Hepatocyte (in vitro differentiated cells): ENCODE results near the gene CRISPLD2. TPM values are rescaled to one million over a fixed set of nuclear protein-coding genes. Genes with fewer than 3 reads are reported as not detected.

Experiments
- DNase-seq: peaks from one replicate; pipeline ENCODE4 v3.0.0-alpha.2; 2016; ENCODE audit warnings: low spot score
- H2AFZ ChIP-seq: fragments of 200-600 bp; sonication (generic); 2 replicates; pipeline ENCODE4 v1.6.0; 2016; ENCODE audit warnings: antibody characterized with exemption, mild to moderate bottlenecking
- H3K27ac ChIP-seq: fragments of 200-600 bp; sonication (generic); 2 replicates; pipeline ENCODE4 v1.5.1; 2016; ENCODE audit warnings: mild to moderate bottlenecking
- H3K27me3 ChIP-seq: fragments of 200-600 bp; sonication (generic); 2 replicates; pipeline ENCODE4 v1.6.1; 2016
- H3K36me3 ChIP-seq: fragments of 200-600 bp; sonication (generic); replicated peaks from 2 replicates; pipeline ENCODE4 v1.5.1; 2016; ENCODE audit warnings: low read depth; ENCODE audit not compliant: insufficient read depth
- H3K4me1 ChIP-seq: fragments of 200-600 bp; sonication (generic); 2 replicates; pipeline ENCODE4 v1.5.1; 2016; ENCODE audit warnings: mild to moderate bottlenecking, moderate library complexity; ENCODE audit not compliant: insufficient read depth
- H3K4me2 ChIP-seq: fragments of 200-600 bp; sonication (generic); 2 replicates; pipeline ENCODE4 v1.6.0; 2016
- H3K4me3 ChIP-seq: fragments of 200-600 bp; sonication (generic); 2 replicates; pipeline ENCODE4 v1.5.1; 2016; ENCODE audit warnings: mild to moderate bottlenecking
- H3K79me2 ChIP-seq: fragments of 200-600 bp; sonication (generic); 2 replicates; pipeline ENCODE4 v1.6.0; 2017; ENCODE audit warnings: mild to moderate bottlenecking
- H3K9me2 ChIP-seq: fragments of 200-600 bp; sonication (generic); replicated peaks from 2 replicates; pipeline ENCODE4 v1.6.0; 2017; ENCODE audit warnings: mild to moderate bottlenecking; ENCODE audit not compliant: insufficient read depth
- H3K9me3 ChIP-seq: fragments of 200-600 bp; sonication (generic); 2 replicates; pipeline ENCODE4 v1.5.1; 2016; ENCODE audit warnings: low read depth, mild to moderate bottlenecking
- H4K20me1 ChIP-seq: fragments of 200-600 bp; sonication (generic); 2 replicates; pipeline ENCODE4 v1.6.0; 2016; ENCODE audit warnings: mild to moderate bottlenecking; ENCODE audit not compliant: insufficient read depth, poor library complexity, severe bottlenecking
- EZH2 ChIP-seq: fragments of 200-600 bp; sonication (generic); IDR thresholded peaks from 2 replicates; pipeline ENCODE4 v1.6.1; 2016; ENCODE audit warnings: antibody characterized with exemption, mild to moderate bottlenecking, borderline replicate concordance
- EZH2phosphoT487 ChIP-seq: fragments of 200-600 bp; sonication (generic); IDR thresholded peaks from one replicate; pipeline ENCODE4 v1.6.1; 2018; ENCODE audit warnings: antibody characterized with exemption, mild to moderate bottlenecking, low read depth, moderate library complexity; ENCODE audit not compliant: unreplicated experiment, severe bottlenecking
- WGBS: methylation state at CpG from one replicate; pipeline ENCODE4 v1.1.6; 2016; ENCODE audit warnings: low lambda C conversion rate; ENCODE audit errors: missing lambda C conversion rate; 5-methylcytosine and 5-hydroxymethylcytosine counted together
- polyA plus RNA-seq: library from polyadenylated mRNA; unstranded; fragments of >200 nt; fragmentation: Nextera tagmentation; extraction: Ambion mirVana; gene quantifications from 2 replicates; pipeline ENCODE4 v1.2.1, GENCODE V29; 2016
- total RNA-seq: library from RNA; depleted of rRNA; stranded (reverse); fragments of >200 nt; gene quantifications from 2 replicates; pipeline ENCODE4 v1.2.3, GENCODE V29; 2014
- TF ChIP-seq, protein P1 (sequence below): fragments of 200-600 bp; sonication (generic); IDR thresholded peaks from 2 replicates; pipeline ENCODE4 v1.5.1; 2016; ENCODE audit warnings: antibody characterized with exemption, mild to moderate bottlenecking; ENCODE audit not compliant: poor library complexity

CRISPLD2 gene
- total and polyA plus RNA-seq, 2 experiments from 2014 or later = 281 to 315 TPM

DNA sequence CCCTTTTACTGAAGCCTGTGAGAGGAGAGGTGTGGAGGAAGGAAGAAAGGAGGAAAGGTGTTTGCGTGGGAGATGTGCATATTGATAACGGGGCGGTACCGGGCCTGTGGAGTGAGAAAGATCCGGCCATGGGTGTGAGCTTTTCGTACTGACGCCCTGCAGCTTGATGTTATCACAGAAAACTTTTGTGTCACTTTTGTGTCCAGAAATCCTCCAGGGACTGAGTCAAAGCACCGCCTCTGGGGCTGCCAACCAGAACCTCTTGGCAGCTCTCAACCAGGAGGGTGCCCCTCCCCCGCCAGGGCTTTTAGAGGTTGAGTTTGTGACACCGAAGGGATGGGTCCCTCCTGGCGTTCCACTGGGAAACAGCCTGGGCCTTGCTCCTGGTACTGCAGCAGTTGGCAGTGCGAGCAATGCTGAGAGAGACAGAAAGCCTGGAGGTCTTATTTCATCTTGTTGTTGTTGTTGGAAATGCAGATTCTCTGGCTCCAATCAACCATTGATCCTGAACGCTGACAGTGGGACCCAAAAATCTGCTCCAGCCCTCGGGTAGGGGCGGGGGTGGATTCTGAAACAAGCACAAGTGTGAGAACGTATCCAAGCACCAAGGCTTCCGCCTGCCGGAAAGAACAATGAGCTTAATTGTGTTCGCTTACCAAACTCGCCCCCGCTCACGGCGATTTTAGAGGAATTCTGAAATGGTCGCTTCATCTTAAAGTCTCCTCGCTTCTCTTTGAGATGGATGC lies 65.0 kb downstream of the CRISPLD2 start:
- no peak overlapping the region for H3K4me3 ChIP-seq
- H3K36me3 ChIP-seq = no peaks in the 10 kb centered on the region
- no peak for DNase-seq
- H2AFZ ChIP-seq = no peak overlapping the region
- H3K4me1 ChIP-seq = no peaks in the 10 kb centered on the region
- no peak overlapping the region for H3K27ac ChIP-seq
- TF ChIP-seq EZH2phosphoT487 (no peak), EZH2 (no peak)
- TF ChIP-seq, protein P1, sequence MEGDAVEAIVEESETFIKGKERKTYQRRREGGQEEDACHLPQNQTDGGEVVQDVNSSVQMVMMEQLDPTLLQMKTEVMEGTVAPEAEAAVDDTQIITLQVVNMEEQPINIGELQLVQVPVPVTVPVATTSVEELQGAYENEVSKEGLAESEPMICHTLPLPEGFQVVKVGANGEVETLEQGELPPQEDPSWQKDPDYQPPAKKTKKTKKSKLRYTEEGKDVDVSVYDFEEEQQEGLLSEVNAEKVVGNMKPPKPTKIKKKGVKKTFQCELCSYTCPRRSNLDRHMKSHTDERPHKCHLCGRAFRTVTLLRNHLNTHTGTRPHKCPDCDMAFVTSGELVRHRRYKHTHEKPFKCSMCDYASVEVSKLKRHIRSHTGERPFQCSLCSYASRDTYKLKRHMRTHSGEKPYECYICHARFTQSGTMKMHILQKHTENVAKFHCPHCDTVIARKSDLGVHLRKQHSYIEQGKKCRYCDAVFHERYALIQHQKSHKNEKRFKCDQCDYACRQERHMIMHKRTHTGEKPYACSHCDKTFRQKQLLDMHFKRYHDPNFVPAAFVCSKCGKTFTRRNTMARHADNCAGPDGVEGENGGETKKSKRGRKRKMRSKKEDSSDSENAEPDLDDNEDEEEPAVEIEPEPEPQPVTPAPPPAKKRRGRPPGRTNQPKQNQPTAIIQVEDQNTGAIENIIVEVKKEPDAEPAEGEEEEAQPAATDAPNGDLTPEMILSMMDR = no peak
- 60% methylated on average over 25 of the region's 25 CpGs for WGBS
- H3K79me2 ChIP-seq = no peaks in the 10 kb centered on the region
- H3K9me3 ChIP-seq = no peaks in the 10 kb centered on the region
- H3K27me3 ChIP-seq = no peaks in the 10 kb centered on the region
- H3K4me2 ChIP-seq = no peak overlapping the region
- H4K20me1 ChIP-seq = no peaks in the 10 kb centered on the region
- H3K9me2 ChIP-seq = no peaks in the 10 kb centered on the region

DNA sequence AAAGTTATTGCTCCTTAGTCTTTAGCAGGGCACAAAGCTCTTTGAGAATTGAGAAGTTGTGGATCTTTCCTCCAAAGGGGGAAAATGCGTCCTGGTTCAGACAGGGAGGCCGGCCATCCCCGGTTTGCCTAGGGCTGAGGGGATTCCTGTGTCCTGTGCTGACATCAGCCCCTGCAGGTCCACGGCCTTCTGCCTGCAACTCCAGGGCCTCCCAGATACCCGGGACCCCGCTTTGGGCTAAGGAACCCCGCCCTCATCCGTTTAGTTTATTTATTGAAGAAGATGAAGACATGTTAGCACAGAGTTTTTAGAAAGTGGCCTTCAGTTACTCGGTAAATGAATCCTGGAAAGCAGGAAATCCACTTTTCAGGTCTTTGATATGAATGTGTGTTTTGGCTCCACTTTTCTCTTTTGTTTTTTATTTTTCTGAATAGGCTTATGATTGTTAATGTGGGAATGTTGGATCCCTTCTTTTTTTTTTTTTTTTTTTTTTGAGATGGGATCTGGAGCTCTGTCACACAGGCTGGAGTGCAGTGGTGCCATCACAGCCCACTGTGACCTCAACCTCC lies 65.6 kb downstream of the CRISPLD2 start:
- Histone ChIP-seq H3K4me3 (no peak overlapping the region), H3K36me3 (no peaks in the 10 kb centered on the region), H3K4me2 (no peak overlapping the region), H3K79me2 (no peaks in the 10 kb centered on the region), H4K20me1 (no peaks in the 10 kb centered on the region), H3K27me3 (no peaks in the 10 kb centered on the region), H2AFZ (no peak overlapping the region), H3K9me2 (no peaks in the 10 kb centered on the region), H3K4me1 (no peaks in the 10 kb centered on the region), H3K27ac (no peak overlapping the region), H3K9me3 (no peaks in the 10 kb centered on the region)
- WGBS = 67% methylated on average over 9 of the region's 9 CpGs
- DNase-seq = no peak
- TF ChIP-seq EZH2phosphoT487 (no peak), EZH2 (no peak)
- TF ChIP-seq, protein P1 = no peak

DNA sequence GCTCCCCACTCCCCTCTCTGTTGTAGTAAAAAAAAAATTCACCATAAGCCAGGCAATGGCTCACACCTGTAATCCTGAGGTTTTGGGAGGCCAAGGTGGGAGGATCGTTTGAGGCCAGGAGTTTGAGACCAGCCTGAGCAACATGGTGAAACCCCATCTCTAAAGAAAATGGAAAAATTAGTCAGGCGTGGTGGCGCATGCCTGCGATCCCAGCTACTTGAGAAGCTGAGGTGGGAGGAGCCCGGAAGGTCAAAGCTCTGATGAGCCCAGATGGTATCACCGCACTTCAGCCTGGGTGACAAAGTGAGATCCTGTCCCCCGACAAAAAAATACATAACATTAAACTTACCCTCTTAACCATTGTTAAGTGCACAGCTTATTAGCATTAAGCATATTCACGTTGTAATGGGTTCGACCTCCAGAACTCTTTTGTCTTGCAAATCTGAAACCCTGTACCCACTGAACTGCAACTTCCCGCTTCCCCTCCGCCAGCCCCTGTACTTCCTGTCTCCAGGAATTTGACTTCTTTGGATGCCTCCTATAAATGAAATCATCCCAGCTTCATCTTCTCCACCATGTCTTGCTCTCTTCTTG lies 66.8 kb downstream of the CRISPLD2 start:
- Histone ChIP-seq H3K27ac (no peak overlapping the region), H2AFZ (no peak overlapping the region), H4K20me1 (no peaks in the 10 kb centered on the region), H3K9me2 (no peaks in the 10 kb centered on the region), H3K27me3 (no peaks in the 10 kb centered on the region), H3K9me3 (no peaks in the 10 kb centered on the region), H3K4me2 (no peak overlapping the region), H3K36me3 (no peaks in the 10 kb centered on the region), H3K4me3 (no peak overlapping the region), H3K4me1 (peaks cover 5% of the 10 kb centered on the region), H3K79me2 (no peaks in the 10 kb centered on the region)
- DNase-seq = no peak
- TF ChIP-seq EZH2phosphoT487 = no peak
- TF ChIP-seq EZH2 = no peak
- TF ChIP-seq, protein P1 = no peak
- 95% methylated on average over 11 of the region's 11 CpGs for WGBS
